Left lung (tissue), 10 donors: ENCODE data around the gene CHRNB2. TPM values are rescaled to one million over a fixed set of nuclear protein-coding genes. Genes with fewer than 3 reads are reported as not detected.

Experiments
- ATAC-seq: fragments of 200-7000 bp; cut with Tn5 transposase; one replicate; pipeline ENCODE4 v1.9.1; 2020; ENCODE audit warnings: moderate library complexity
- DNase-seq, 4 donors: peaks; one replicate each; pipeline ENCODE4 v3.0.0-alpha.2; 2013 to 2020
- H3K27ac ChIP-seq, 2 donors: fragments of 200-600 bp; sonication (generic) in 1 of 2; one replicate each; pipeline versions ENCODE4 v1.5.0 to v1.8.0; 2020 to 2021
- H3K27me3 ChIP-seq, 2 donors: fragments of 200-600 bp; sonication (generic) in 1 of 2; one replicate each; pipeline versions ENCODE4 v1.5.0 to v1.8.0; 2020 to 2021
- H3K36me3 ChIP-seq, 2 donors: fragments of 200-600 bp; sonication (generic) in 1 of 2; one replicate each; pipeline versions ENCODE4 v1.5.0 to v1.8.0; 2020 to 2021
- H3K4me1 ChIP-seq, 2 donors: fragments of 200-600 bp; one replicate each; pipeline ENCODE4 v1.8.0; 2021
- H3K4me3 ChIP-seq, 2 donors: fragments of 200-600 bp; sonication (generic) in 1 of 2; one replicate each; pipeline versions ENCODE4 v1.5.0 to v1.8.0; 2020 to 2021; ENCODE audit warnings: mild to moderate bottlenecking in 1 of 2
- H3K9me3 ChIP-seq, 2 donors: fragments of 200-600 bp; sonication (generic) in 1 of 2; one replicate each; pipeline versions ENCODE4 v1.5.0 to v1.8.0; 2020 to 2021
- intact Hi-C, 2 donors: fragments of 100-400 bp; cut with DNase I; formaldehyde crosslinking; loops; one replicate each; pipeline versions ENCODE4 v1.11.2 to v1.14.2; 2022
- polyA plus RNA-seq, 6 donors: library from polyadenylated mRNA; unstranded; fragments of 120-200 nt; gene quantifications; one replicate each; pipeline ENCODE4 v1.2.1, GENCODE V29; 2013; ENCODE audit not compliant: insufficient read length in 6 of 6
- total RNA-seq, 2 donors: library from RNA; stranded (reverse); fragmentation: NEBNext Ultra II Directional; extraction: Animal tissue kit (Norgen Biotek cat#: 25700); gene quantifications; one replicate each; pipeline ENCODE4 v1.2.1, GENCODE V29; 2021
- TF ChIP-seq, protein P1 (sequence below), 2 donors: fragments of 200-600 bp; sonication (generic) in 1 of 2; IDR thresholded peaks; one replicate each; pipeline versions ENCODE4 v1.5.0 to v1.8.0; 2021; ENCODE audit warnings: antibody characterized with exemption in 2 of 2
- donor health status: DM: no; HTN: yes; CAD: no.
- donor health status: DM: no; HTN: no; CAD: no.

Gene CHRNB2
- total and polyA plus RNA-seq, 8 donors: 0.09 to 1.8 (median 0.57) TPM; not detected in 1

- Histone ChIP-seq H3K4me3 (no peak overlapping the region), H3K27ac (peak overlapping the region in 1 of 2 donors; percentile 5), H3K9me3 (no peaks in the 10 kb centered on the region), H3K36me3 (peaks cover 5 to 51% of the 10 kb centered on the region in 2 donors), H3K4me1 (peaks cover 0 to 13% of the 10 kb centered on the region in 2 donors), H3K27me3 (no peaks in the 10 kb centered on the region)
- peak; percentile 39 for ATAC-seq
- intact Hi-C loops: loop anchor here (5.0 to 10.0 kb wide), 2 partner anchors 63 to 66 kb away; no protein-coding TSS in a partner anchor
- TF ChIP-seq, protein P1, sequence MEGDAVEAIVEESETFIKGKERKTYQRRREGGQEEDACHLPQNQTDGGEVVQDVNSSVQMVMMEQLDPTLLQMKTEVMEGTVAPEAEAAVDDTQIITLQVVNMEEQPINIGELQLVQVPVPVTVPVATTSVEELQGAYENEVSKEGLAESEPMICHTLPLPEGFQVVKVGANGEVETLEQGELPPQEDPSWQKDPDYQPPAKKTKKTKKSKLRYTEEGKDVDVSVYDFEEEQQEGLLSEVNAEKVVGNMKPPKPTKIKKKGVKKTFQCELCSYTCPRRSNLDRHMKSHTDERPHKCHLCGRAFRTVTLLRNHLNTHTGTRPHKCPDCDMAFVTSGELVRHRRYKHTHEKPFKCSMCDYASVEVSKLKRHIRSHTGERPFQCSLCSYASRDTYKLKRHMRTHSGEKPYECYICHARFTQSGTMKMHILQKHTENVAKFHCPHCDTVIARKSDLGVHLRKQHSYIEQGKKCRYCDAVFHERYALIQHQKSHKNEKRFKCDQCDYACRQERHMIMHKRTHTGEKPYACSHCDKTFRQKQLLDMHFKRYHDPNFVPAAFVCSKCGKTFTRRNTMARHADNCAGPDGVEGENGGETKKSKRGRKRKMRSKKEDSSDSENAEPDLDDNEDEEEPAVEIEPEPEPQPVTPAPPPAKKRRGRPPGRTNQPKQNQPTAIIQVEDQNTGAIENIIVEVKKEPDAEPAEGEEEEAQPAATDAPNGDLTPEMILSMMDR (IDR thresholded peaks at IDR 0.05): no peak
- DNase-seq: no peak
Measured at GRCh38 chr1:154548028-154548427, 19.6 kb upstream of the CHRNB2 start.

DNA sequence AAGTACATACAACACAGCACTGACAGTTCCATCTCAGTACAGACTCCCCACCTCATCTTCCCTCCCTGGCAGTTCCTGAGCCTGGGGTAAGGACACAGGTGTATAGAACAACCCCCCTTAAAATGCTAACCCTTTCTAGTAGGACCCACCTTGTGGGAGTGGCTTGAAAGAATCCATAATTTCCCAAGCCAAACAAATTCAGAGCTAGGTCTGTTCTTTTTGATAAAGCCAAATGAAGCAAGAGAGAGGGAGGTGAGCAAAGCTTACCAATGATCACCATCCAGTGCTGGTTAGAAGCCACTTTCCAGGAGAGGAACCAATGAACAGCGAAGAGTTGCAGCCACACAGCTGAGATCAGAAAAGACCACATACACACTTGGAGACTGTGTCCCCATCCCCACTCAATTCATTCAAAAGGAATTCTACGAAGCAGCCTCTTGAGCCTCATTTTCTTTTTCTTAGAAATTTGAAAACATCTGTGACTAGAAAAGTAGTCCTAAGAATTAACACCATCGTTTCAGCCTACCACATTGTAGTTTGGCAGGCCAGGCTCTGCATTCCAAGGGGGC is 18.3 kb upstream of the CHRNB2 start:
- TF ChIP-seq, protein P1 (IDR thresholded peaks at IDR 0.05): no peak
- H3K27ac ChIP-seq: no peak overlapping the region
- H3K36me3 ChIP-seq: peaks cover 5 to 63% of the 10 kb centered on the region in 2 donors
- no peak for ATAC-seq
- no peak overlapping the region for H3K4me3 ChIP-seq
- intact Hi-C loops: loop anchor here (5.0 to 10.0 kb wide), 2 partner anchors 64 to 67 kb away; no protein-coding TSS in a partner anchor
- H3K4me1 ChIP-seq: peaks cover 0 to 13% of the 10 kb centered on the region in 2 donors
- H3K9me3 ChIP-seq: no peaks in the 10 kb centered on the region
- no peaks in the 10 kb centered on the region for H3K27me3 ChIP-seq
- no peak for DNase-seq

- TF ChIP-seq, protein P1 (IDR thresholded peaks at IDR 0.05): no peak
- H3K36me3 ChIP-seq: peaks cover 5 to 71% of the 10 kb centered on the region in 2 donors
- intact Hi-C loops: no loop called here
Measured at GRCh38 chr1:154550070-154550469, 17.5 kb upstream of the CHRNB2 start.

DNA sequence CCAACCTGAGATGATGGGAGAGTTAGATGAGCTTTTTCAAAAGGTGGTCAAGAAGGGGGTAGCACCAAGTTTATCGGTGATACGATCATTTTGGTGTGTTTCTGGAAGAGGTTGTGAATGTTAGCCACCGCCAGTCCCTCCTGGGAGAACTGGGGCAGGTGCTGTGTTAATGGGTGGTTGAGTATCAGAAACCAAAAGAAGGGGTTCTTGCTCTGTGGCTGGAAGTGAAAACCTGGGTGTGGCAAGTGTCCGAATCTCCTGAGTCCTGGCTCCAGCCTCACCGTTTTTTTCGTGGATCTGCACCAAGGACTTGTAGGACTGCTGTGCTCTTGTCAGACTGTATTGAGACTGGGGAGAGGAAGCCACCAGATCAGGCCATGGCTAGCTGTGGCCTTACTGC is 16.9 kb upstream of the CHRNB2 start:
- TF ChIP-seq, protein P1 (IDR thresholded peaks at IDR 0.05): no peak
- intact Hi-C loops: no loop called here
- Histone ChIP-seq H3K4me1 (peaks cover 0 to 13% of the 10 kb centered on the region in 2 donors), H3K4me3 (no peak overlapping the region), H3K9me3 (no peaks in the 10 kb centered on the region), H3K27me3 (no peaks in the 10 kb centered on the region), H3K36me3 (peaks cover 5 to 77% of the 10 kb centered on the region in 2 donors), H3K27ac (no peak overlapping the region)
- DNase-seq (no peak), ATAC-seq (no peak)

More at GRCh38 chr1:154550070-154550469, 17.5 kb upstream of the CHRNB2 start:
- DNase-seq: no peak
- H3K27ac ChIP-seq: no peak overlapping the region
- peaks cover 0 to 13% of the 10 kb centered on the region in 2 donors for H3K4me1 ChIP-seq
- no peaks in the 10 kb centered on the region for H3K9me3 ChIP-seq
- no peak overlapping the region for H3K4me3 ChIP-seq
- ATAC-seq: no peak
- no peaks in the 10 kb centered on the region for H3K27me3 ChIP-seq

- no peaks in the 10 kb centered on the region for H3K9me3 ChIP-seq
- peaks cover 5 to 79% of the 10 kb centered on the region in 2 donors for H3K36me3 ChIP-seq
- no peak overlapping the region for H3K4me3 ChIP-seq
- H3K27ac ChIP-seq: no peak overlapping the region
- H3K27me3 ChIP-seq: no peaks in the 10 kb centered on the region
- DNase-seq (no peak), ATAC-seq (no peak)
- TF ChIP-seq, protein P1 (IDR thresholded peaks at IDR 0.05): no peak
- intact Hi-C loops: no loop called here
- peaks cover 0 to 18% of the 10 kb centered on the region in 2 donors for H3K4me1 ChIP-seq
Measured at GRCh38 chr1:154551474-154551873, 16.1 kb upstream of the CHRNB2 start.
